Mesendoderm (in vitro differentiated cells): ENCODE measurements around the gene GLRA3.

Experiments
- DNase-seq: peaks from one replicate; pipeline ENCODE4 v3.0.0; 2013
- H2AK5ac ChIP-seq: 2 replicates; pipeline ENCODE4 v1.6.1; 2013; ENCODE audit warnings: low read length, inconsistent platforms
- H2BK120ac ChIP-seq: 2 replicates; pipeline ENCODE4 v1.6.1; 2013; ENCODE audit warnings: low read depth, mild to moderate bottlenecking, low read length, moderate library complexity, mixed read lengths
- H2BK15ac ChIP-seq: replicated peaks from 2 replicates; pipeline ENCODE4 v1.6.1; 2013; ENCODE audit warnings: low read depth, mild to moderate bottlenecking, moderate library complexity
- H2BK5ac ChIP-seq: 2 replicates; pipeline ENCODE4 v1.6.1; 2013; ENCODE audit warnings: low read length, inconsistent platforms
- H3K18ac ChIP-seq: 2 replicates; pipeline ENCODE4 v1.6.1; 2013; ENCODE audit warnings: mild to moderate bottlenecking, low read length, mixed read lengths
- H3K23ac ChIP-seq: one replicate; pipeline ENCODE4 v1.6.1; 2013; ENCODE audit warnings: low read length
- H3K27ac ChIP-seq: 2 replicates; pipeline ENCODE4 v1.5.1; 2013; ENCODE audit warnings: low read depth, mild to moderate bottlenecking, inconsistent platforms, low read length, moderate library complexity
- H3K27me3 ChIP-seq: 2 replicates; pipeline ENCODE4 v1.6.1; 2013; ENCODE audit warnings: low read length, control low read depth, mild to moderate bottlenecking, inconsistent platforms; ENCODE audit not compliant: insufficient read depth, poor library complexity
- H3K36me3 ChIP-seq: 2 replicates; pipeline ENCODE4 v1.6.1; 2013; ENCODE audit warnings: low read length, inconsistent platforms; ENCODE audit not compliant: control insufficient read depth, insufficient read depth
- H3K4ac ChIP-seq: one replicate; pipeline ENCODE4 v1.6.1; 2013; ENCODE audit warnings: low read depth, mild to moderate bottlenecking, low read length, moderate library complexity
- H3K4me1 ChIP-seq: 2 replicates; pipeline ENCODE4 v1.6.1; 2013; ENCODE audit warnings: low read depth, low read length, inconsistent platforms; ENCODE audit not compliant: control insufficient read depth
- H3K4me2 ChIP-seq: 2 replicates; pipeline ENCODE4 v1.6.1; 2013; ENCODE audit warnings: low read length
- H3K4me3 ChIP-seq: 2 replicates; pipeline ENCODE4 v1.5.1; 2013; ENCODE audit warnings: mild to moderate bottlenecking, low read length
- H3K56ac ChIP-seq: one replicate; pipeline ENCODE4 v1.6.1; 2013; ENCODE audit warnings: low read length
- H3K79me1 ChIP-seq: 2 replicates; pipeline ENCODE4 v1.6.1; 2013; ENCODE audit warnings: low read length, inconsistent platforms
- H3K79me2 ChIP-seq: 2 replicates; pipeline ENCODE4 v1.6.1; 2013; ENCODE audit warnings: mild to moderate bottlenecking, low read length; ENCODE audit not compliant: control insufficient read depth, insufficient read depth
- H3K9ac ChIP-seq: 2 replicates; pipeline ENCODE4 v1.6.1; 2013; ENCODE audit warnings: low read length, inconsistent platforms
- H4K5ac ChIP-seq: one replicate; pipeline ENCODE4 v1.6.1; 2013; ENCODE audit warnings: low read length
- H4K8ac ChIP-seq: one replicate; pipeline ENCODE4 v1.6.1; 2013; ENCODE audit warnings: low read depth, mild to moderate bottlenecking, control low read depth, low read length, moderate library complexity
- WGBS: extraction: QIAGEN DNeasy Blood & Tissue Kit; methylation state at CpG from one replicate; pipeline ENCODE4 v1.1.7; 2013; ENCODE audit warnings: low lambda C conversion rate, missing lambda C conversion rate; ENCODE audit not compliant: insufficient coverage; ENCODE audit errors: extremely low coverage; 5-methylcytosine and 5-hydroxymethylcytosine counted together

GLRA3 gene

GRCh38 chr4:174752026-174752425 lies 77.0 kb downstream of the GLRA3 start:
- Histone ChIP-seq H2BK15ac (no peak overlapping the region), H3K79me1 (no peaks in the 10 kb centered on the region), H3K79me2 (no peaks in the 10 kb centered on the region), H3K23ac (no peak overlapping the region), H3K9ac (no peak overlapping the region), H2BK5ac (no peak overlapping the region), H2BK120ac (no peak overlapping the region), H3K18ac (no peak overlapping the region), H3K27me3 (no peaks in the 10 kb centered on the region), H3K4me2 (no peak overlapping the region), H3K27ac (no peak overlapping the region), H3K4me3 (no peak overlapping the region), H3K36me3 (no peaks in the 10 kb centered on the region), H3K4ac (no peak overlapping the region), H2AK5ac (no peak overlapping the region), H3K56ac (no peak overlapping the region), H4K5ac (no peak overlapping the region), H4K8ac (no peak overlapping the region), H3K4me1 (no peaks in the 10 kb centered on the region)
- WGBS: no CpG with 5 or more reads among the region's 2 CpGs
- DNase-seq: no peak

GRCh38 chr4:174749091-174749490 lies 80.0 kb downstream of the GLRA3 start:
- H2AK5ac ChIP-seq: no peak overlapping the region
- no peak overlapping the region for H3K23ac ChIP-seq
- no peaks in the 10 kb centered on the region for H3K79me2 ChIP-seq
- H3K36me3 ChIP-seq: no peaks in the 10 kb centered on the region
- H4K8ac ChIP-seq: no peak overlapping the region
- no peak overlapping the region for H2BK120ac ChIP-seq
- no peaks in the 10 kb centered on the region for H3K4me1 ChIP-seq
- no CpG with 5 or more reads among the region's 3 CpGs for WGBS
- H3K27ac ChIP-seq: no peak overlapping the region
- H2BK15ac ChIP-seq: no peak overlapping the region
- H3K27me3 ChIP-seq: no peaks in the 10 kb centered on the region
- no peak overlapping the region for H3K4me3 ChIP-seq
- H4K5ac ChIP-seq: no peak overlapping the region
- H3K4ac ChIP-seq: no peak overlapping the region
- no peak overlapping the region for H3K18ac ChIP-seq
- no peak overlapping the region for H3K56ac ChIP-seq
- no peak overlapping the region for H3K9ac ChIP-seq
- H2BK5ac ChIP-seq: no peak overlapping the region
- no peak overlapping the region for H3K4me2 ChIP-seq
- no peak for DNase-seq
- H3K79me1 ChIP-seq: no peaks in the 10 kb centered on the region

GRCh38 chr4:174746710-174747109 lies 82.3 kb downstream of the GLRA3 start:
- no peak overlapping the region for H2BK5ac ChIP-seq
- no peaks in the 10 kb centered on the region for H3K79me2 ChIP-seq
- no CpG with 5 or more reads among the region's 2 CpGs for WGBS

GRCh38 chr4:174742561-174742960 lies 86.5 kb downstream of the GLRA3 start:
- H2BK120ac ChIP-seq: no peak overlapping the region
- H3K4me3 ChIP-seq: no peak overlapping the region
- H3K27me3 ChIP-seq: no peaks in the 10 kb centered on the region
- H3K23ac ChIP-seq: no peak overlapping the region
- DNase-seq: no peak
- H3K9ac ChIP-seq: no peak overlapping the region
- H3K4me2 ChIP-seq: no peak overlapping the region
- no peak overlapping the region for H4K8ac ChIP-seq
- H3K4me1 ChIP-seq: no peaks in the 10 kb centered on the region
- H3K4ac ChIP-seq: no peak overlapping the region
- H3K27ac ChIP-seq: no peak overlapping the region
- no peak overlapping the region for H2BK5ac ChIP-seq
- H4K5ac ChIP-seq: no peak overlapping the region
- H2BK15ac ChIP-seq: no peak overlapping the region
- no peaks in the 10 kb centered on the region for H3K79me1 ChIP-seq
- no peak overlapping the region for H3K56ac ChIP-seq
- no peak overlapping the region for H3K18ac ChIP-seq
- no peaks in the 10 kb centered on the region for H3K79me2 ChIP-seq
- H3K36me3 ChIP-seq: no peaks in the 10 kb centered on the region
- no peak overlapping the region for H2AK5ac ChIP-seq

More at GRCh38 chr4:174746710-174747109, 82.3 kb downstream of the GLRA3 start:
- no peak overlapping the region for H3K9ac ChIP-seq
- no peak for DNase-seq
- no peak overlapping the region for H4K8ac ChIP-seq
- no peaks in the 10 kb centered on the region for H3K4me1 ChIP-seq
- no peak overlapping the region for H3K23ac ChIP-seq
- no peak overlapping the region for H3K4ac ChIP-seq
- no peak overlapping the region for H2BK15ac ChIP-seq
- no peaks in the 10 kb centered on the region for H3K79me1 ChIP-seq
- H3K18ac ChIP-seq: no peak overlapping the region
- no peak overlapping the region for H2AK5ac ChIP-seq
- H3K36me3 ChIP-seq: no peaks in the 10 kb centered on the region
- H3K4me2 ChIP-seq: no peak overlapping the region
- H3K27me3 ChIP-seq: no peaks in the 10 kb centered on the region
- no peak overlapping the region for H3K27ac ChIP-seq
- no peak overlapping the region for H4K5ac ChIP-seq
- H3K4me3 ChIP-seq: no peak overlapping the region
- H3K56ac ChIP-seq: no peak overlapping the region
- no peak overlapping the region for H2BK120ac ChIP-seq

GRCh38 chr4:174739576-174739975 lies 89.5 kb downstream of the GLRA3 start:
- Histone ChIP-seq H3K27me3 (no peaks in the 10 kb centered on the region), H3K4me1 (no peaks in the 10 kb centered on the region), H2BK120ac (no peak overlapping the region), H2BK15ac (no peak overlapping the region), H3K18ac (no peak overlapping the region), H4K8ac (no peak overlapping the region), H3K79me1 (no peaks in the 10 kb centered on the region), H3K4ac (no peak overlapping the region), H2BK5ac (no peak overlapping the region), H3K36me3 (no peaks in the 10 kb centered on the region), H2AK5ac (no peak overlapping the region), H3K4me3 (no peak overlapping the region), H3K9ac (no peak overlapping the region), H3K79me2 (no peaks in the 10 kb centered on the region), H3K4me2 (no peak overlapping the region), H3K23ac (no peak overlapping the region), H4K5ac (no peak overlapping the region), H3K27ac (no peak overlapping the region), H3K56ac (no peak overlapping the region)
- no peak for DNase-seq
- WGBS: no CpG with 5 or more reads among the region's 3 CpGs

GRCh38 chr4:174734181-174734580 lies 94.9 kb downstream of the GLRA3 start:
- Histone ChIP-seq H4K8ac (no peak overlapping the region), H2BK15ac (no peak overlapping the region), H2BK5ac (no peak overlapping the region), H3K4me2 (no peak overlapping the region), H3K4me1 (no peaks in the 10 kb centered on the region), H3K36me3 (no peaks in the 10 kb centered on the region), H3K4me3 (no peak overlapping the region), H4K5ac (no peak overlapping the region), H2BK120ac (no peak overlapping the region), H3K4ac (no peak overlapping the region), H3K79me2 (no peaks in the 10 kb centered on the region), H3K56ac (no peak overlapping the region), H3K18ac (no peak overlapping the region), H3K27me3 (no peaks in the 10 kb centered on the region), H3K79me1 (no peaks in the 10 kb centered on the region), H3K9ac (no peak overlapping the region), H2AK5ac (no peak overlapping the region), H3K27ac (no peak overlapping the region), H3K23ac (no peak overlapping the region)
- no CpG with 5 or more reads among the region's 4 CpGs for whole genome bisulfite sequencing
- no peak for DNase-seq
